Epithelial cell of prostate (primary cell): Measurements from ENCODE around the gene CAMP.
"Not testable (repeated sequence)": the region's sequence is repeated elsewhere in the genome, so short reads cannot be mapped to it uniquely, and the experiment has no call there.

Experiments
- DNase-seq: peaks from one replicate; pipeline ENCODE4 v3.0.0-alpha.2; 2011; ENCODE audit warnings: low read depth, low spot score
- H3K27ac ChIP-seq: fragments of 450-650 bp; 2 replicates; pipeline ENCODE4 v1.5.1; 2017; ENCODE audit warnings: mild to moderate bottlenecking

The CAMP gene

DNA sequence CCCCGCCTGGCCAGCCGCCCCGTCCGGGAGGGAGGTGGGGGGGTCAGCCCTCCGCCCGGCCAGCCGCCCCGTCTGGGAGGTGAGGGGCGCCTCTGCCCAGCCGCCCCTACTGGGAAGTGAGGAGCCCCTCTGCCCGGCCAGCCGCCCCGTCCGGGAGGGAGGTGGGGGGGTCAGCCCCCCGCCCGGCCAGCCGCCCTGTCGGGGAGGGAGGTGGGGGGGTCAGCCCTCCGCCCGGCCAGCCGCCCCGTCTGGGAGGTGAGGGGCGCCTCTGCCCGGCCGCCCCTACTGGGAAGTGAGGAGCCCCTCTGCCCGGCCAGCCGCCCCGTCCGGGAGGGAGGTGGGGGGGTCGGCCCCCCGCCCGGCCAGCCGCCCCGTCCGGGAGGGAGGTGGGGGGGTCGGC, 11.5 kb upstream of the CAMP start:
- H3K27ac ChIP-seq, DNase-seq: not testable (repeated sequence)

DNA sequence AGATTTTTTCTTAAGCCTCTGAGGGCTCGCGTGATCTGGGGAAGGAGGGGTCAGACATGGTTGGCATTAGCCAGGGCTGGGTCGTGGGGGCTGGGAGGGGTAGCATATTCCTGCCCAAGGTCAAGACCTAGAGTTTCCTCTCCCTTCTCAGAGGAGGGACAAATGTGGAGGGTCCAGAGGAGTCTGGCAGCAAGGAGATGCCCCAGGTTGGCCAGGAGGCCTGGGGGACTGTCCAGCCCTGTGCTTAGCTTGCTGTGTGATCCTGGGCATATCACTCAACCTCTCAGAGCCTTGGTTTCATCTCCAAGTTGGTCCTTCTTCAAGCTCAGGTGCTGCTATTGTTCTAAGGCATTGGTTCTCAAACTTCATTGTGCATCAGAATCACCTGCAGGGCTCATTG, 9.1 kb upstream of the CAMP start:
- no peak overlapping the region for H3K27ac ChIP-seq
- no peak for DNase-seq

GRCh38 chr3:48215019-48215418, 8.3 kb upstream of the CAMP start:
- no peak for DNase-seq
- H3K27ac ChIP-seq, result no peak overlapping the region

GRCh38 chr3:48215466-48215865, 7.8 kb upstream of the CAMP start:
- no peak overlapping the region for H3K27ac ChIP-seq
- DNase-seq, result no peak

DNA sequence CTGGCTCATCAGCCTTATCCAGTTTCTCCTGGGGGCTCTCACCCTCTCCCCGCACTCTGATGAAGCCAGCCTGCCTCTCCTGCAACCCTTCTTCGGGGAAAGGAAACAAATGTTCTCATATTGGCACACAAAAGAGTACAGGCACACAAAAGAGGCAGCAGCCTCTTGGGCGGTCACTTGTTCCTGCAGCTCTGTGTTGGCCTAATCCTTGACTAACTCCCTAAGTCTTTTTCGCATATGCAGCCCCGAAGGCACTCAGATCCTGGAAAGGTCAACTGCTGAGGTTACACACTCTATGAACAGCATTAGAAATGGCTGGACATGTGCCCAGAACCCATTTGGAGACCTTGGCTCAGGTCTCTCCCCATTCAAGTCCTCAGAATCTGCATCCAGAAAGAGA, 7.4 kb upstream of the CAMP start:
- H3K27ac ChIP-seq, result no peak overlapping the region
- DNase-seq, result no peak

GRCh38 chr3:48217449-48217848, 5.8 kb upstream of the CAMP start:
- DNase-seq, result no peak
- H3K27ac ChIP-seq, result no peak overlapping the region

DNA sequence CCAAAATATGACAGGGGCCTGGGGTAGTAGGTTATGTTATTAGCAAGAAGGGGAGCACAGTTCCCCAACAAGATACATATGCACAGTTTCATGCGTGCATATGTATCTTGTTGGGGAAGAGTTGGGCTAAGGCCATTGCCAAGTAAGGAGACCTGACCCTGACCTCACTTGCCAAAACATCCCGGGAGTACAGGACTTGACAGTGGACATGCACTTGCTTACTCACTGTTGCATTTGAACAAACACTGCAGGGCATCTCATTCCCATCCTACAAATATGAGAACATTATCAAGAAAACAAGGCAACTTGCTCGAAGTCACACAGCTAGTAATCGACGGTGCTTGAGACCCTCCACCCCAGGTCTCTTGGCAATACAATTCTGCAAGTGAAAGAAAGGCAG, 4.8 kb upstream of the CAMP start:
- H3K27ac ChIP-seq, result no peak overlapping the region
- no peak for DNase-seq

DNA sequence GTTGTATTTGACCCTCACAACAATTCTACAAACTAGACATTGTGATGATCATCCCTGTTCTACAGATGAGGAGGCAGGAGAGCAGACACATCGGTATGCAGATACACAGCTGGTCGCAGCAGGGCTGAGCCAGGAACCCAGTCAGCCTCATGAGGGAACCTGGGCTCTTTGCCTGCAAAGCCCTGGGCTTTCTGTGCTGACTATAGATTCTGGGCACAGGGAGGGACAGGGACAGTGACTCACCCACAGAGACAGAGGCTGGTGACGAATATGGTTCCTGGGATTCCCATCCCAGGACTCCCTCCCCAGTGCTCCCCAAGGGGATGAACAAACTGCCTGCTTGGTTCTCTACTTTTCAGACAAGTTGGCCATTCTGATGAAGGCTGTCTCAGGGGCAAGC, 3.8 kb upstream of the CAMP start:
- no peak for DNase-seq
- no peak overlapping the region for H3K27ac ChIP-seq

DNA sequence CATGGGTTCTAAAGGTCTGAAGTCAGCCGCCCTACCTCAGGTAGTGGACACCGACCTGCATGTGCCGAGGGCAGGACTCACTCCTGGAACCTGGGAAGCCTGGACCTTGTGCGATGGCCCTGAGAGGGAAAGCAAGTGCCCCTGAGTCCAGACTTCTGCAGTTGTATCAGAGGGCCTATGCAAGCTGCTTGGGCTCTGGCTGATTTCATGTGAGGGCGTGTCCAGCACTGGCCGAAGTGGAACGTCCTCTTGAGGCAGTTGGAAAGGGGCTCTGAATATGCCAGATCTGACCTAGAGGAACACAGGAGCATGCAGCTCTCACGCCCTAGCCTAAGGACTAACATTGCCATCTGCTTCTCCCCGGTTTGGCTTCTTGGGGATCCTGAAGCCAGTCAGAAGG, 2.5 kb upstream of the CAMP start:
- no peak overlapping the region for H3K27ac ChIP-seq
- no peak for DNase-seq

DNA sequence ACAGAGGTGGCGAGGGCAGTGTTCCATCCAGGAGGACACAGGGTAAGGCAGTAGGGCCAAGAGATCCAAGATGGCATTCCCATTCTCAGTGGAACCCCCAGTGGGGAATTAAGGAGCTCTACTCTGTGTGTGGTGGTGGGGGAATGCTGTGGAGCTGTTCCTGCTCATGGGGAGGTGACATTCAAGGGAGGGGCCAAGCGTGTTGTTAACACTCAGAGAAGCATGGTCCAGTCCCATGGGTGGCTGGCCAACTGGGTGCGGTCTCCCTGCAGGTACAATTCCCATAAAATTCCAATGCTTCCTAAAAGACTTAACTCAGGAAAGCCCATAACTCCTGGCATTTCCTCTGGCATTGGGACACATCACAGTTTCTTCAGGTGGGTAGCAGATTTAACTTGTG, 2.3 kb downstream of the CAMP start:
- H3K27ac ChIP-seq, result no peak overlapping the region
- DNase-seq, result no peak

DNA sequence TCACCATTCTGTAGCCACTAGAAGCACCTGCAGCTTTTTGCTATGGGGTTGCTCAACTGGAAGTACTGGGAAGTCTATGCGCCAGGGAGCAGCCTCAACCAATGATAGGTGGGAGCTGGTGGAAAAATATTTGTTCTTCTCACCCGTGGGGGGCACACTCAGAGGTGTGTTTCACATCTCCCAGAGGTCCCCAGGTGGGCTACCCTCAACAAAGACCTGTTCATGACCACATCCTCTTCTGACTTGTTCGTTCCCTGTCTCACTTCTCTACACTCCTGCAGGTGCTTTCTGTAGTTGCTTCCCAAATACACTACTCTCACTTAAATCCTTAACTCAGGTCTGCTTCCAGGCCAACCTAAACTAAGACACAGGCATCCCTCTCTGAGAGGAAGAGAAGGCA, 3.6 kb downstream of the CAMP start:
- no peak for DNase-seq
- H3K27ac ChIP-seq, result no peak overlapping the region

DNA sequence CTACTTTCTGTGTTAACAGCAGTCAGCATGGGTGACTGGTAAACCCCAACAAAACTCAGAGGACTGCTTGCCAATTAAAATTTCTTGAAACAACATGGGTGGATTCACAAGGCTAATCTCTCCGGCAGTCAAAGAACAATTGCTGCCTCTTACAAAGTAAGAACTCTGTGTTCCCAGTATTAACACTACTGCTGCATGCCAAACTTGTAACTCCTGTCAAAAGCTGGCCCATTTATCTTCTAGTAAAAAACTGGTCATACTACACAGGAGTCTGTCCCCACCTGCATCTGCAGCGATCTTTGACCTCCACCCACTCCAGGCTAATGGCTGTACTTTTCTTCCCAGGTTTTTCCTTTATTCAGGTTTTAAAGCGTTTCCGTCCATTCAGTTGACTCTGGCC, 8.9 kb downstream of the CAMP start:
- no peak overlapping the region for H3K27ac ChIP-seq
- DNase-seq, result no peak

GRCh38 chr3:48232734-48233133, 9.4 kb downstream of the CAMP start:
- no peak overlapping the region for H3K27ac ChIP-seq
- no peak for DNase-seq

- no peak for DNase-seq
- no peak overlapping the region for H3K27ac ChIP-seq
These were observed 10.2 kb downstream of the CAMP start for GRCh38 chr3:48233542-48233941.

GRCh38 chr3:48236531-48236930, 13.2 kb downstream of the CAMP start:
- H3K27ac ChIP-seq, result no peak overlapping the region
- no peak for DNase-seq

GRCh38 chr3:48238531-48239085, 15.3 kb downstream of the CAMP start:
- no peak for DNase-seq
- no peak overlapping the region for H3K27ac ChIP-seq

DNA sequence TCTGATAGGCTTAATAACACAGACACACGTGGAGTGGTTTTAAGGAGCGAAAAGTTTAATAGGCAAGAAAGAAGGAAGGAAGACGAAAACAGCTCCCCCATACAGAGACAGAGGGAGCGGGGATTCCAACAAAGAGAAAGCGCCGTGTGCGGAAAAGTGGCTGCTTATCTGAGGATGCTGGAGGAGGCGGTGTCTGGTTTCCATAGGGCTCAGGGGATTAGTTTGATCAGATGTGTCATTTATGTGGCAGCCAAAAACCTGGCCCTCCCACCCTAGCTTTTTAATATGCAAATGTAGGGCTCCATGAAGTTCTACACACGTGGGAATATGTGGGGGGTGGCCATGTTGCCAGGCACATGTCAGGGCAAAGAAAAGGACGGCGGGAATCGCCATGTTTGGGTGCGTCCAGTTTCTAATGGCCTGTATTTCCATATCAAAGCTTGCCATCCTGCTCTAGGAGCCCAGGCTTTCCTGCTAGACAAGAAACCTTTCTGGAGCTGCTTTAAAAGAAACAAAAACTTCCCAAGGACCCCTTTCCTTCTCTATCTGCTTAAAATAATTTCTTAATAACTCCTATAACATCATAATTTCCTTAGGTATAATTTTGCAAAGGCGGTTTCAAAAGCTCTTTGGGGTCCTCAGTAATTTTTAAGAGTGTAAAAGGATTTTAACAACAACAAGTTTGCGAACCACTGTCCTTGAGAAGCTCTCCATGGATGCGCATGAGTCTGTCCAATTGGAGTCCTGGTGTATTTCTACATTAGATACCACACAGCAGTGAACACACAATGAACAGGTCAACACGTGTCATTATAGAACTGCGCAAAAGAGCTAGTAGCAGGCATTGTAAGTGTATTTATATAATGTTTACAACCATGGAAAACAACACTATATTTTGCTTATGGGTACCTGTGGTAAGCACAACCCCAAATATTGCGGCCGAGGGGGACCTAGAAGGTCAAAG, 17.0 kb downstream of the CAMP start:
- no peak for DNase-seq
- peak overlapping the region; percentile 66 for H3K27ac ChIP-seq

GRCh38 chr3:48241796-48242455, 18.6 kb downstream of the CAMP start:
- peak overlapping the region; percentile 66 for H3K27ac ChIP-seq

GRCh38 chr3:48243886-48244285, 20.6 kb downstream of the CAMP start:
- no peak overlapping the region for H3K27ac ChIP-seq
- no peak for DNase-seq

More at GRCh38 chr3:48241796-48242455, 18.6 kb downstream of the CAMP start:
- no peak for DNase-seq

DNA sequence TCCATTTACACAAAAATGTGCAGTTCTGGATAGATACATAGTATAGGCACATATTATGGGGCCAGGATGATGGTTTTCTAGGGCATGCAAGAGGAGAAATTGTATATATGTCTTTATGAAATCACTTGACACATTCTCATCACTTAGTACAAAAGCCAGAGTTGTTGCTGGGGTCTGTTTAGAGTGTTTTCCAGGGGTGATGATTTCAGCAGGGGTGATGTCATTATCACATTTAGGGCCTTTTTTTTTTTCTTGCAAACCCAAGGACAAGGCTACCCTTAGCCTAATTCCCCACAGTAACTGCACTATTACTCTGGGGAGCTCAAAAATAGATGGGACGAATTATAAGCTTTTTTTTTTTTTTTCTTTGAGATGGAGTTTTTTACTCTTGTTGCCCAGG, 21.2 kb downstream of the CAMP start:
- DNase-seq, result no peak
- no peak overlapping the region for H3K27ac ChIP-seq

DNA sequence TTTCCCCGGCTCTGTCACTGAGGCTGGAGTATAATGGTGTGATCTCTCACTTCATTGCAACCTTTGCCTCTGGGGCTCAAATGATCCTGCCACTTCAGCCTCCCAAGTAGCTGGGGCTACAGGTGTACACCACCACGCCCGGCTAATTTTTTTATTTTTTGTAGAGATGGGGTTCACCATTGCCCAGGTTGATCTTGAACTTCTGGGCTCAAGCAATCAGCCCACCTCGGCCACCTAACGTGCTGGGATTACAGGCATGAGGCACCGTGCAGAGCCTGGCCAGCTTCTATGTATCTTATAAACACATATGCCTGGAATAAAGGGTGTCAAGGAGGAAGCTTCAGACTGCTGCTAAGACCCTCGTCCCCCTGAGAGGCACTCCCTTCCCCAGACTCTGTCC, 21.8 kb downstream of the CAMP start:
- DNase-seq, result no peak
- no peak overlapping the region for H3K27ac ChIP-seq
